Non-pigmented ciliary epithelial cell (primary cell): Measurements from ENCODE around the gene PSMD7.

ENCODE experiments used
- DNase-seq: peaks from one replicate; pipeline ENCODE4 v3.0.0-alpha.2; 2010; ENCODE audit warnings: low read depth

PSMD7 gene

DNA sequence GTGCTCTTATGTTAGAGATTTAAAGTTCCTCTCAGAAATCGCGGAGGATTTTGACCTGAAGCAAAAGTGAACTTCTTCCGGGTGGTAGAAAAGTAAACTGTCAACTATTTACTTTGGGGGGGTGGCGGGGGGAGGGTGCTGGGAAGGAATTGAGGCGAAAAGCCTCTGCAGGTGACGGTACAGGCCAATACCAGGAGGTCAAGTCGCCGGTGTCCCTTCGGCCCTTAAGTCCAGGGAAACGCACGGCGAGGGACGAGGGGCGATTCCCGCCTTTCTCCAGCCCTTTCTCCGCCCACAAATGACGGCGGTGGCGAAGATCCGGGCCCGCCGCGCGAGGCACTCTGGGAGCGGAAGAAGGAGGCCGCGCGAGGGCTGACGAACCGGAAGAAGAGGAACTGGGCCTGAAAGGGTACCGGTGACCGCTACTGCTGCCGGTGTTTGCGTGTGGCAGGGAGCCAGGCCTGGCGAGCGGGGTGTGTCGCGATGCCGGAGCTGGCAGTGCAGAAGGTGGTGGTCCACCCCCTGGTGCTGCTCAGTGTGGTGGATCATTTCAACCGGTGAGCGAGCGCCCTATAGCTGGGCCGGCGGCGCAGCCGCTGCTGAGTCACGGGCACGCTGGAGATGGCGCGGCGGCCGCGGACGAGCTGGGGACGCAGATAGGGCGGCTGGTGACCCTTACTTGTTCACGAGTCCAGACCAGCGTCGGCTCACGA is at the start of gene PSMD7:
PSMD7 (plus strand) TSS at position 383 of the 713 bp plus-strand sequence; CDS start at position 484, 101 bp downstream.
- DNase-seq = peak; percentile 34

DNA sequence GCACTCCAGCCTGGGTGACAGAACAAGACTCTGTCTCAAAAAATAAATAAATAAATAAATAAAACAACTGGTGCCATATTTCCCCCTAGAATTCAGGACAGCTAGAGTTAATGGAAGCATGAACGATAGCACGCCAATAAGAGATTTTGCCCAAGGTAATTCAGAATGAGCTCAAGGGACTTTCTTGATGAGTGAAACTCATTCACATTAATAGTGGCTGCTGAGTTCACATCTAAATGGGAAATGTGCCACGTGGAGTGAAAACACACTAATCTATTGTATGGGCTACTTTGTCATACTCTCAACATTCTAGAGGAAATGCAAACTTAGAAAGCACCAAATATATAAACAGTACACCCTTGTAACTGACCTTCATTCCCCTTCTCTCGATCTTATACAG is 47.4 kb upstream of the PSMD7 start:
- no peak for DNase-seq

GRCh38 chr16:74249846-74250245 is 46.8 kb upstream of the PSMD7 start:
- DNase-seq = no peak

GRCh38 chr16:74252329-74252728 is 44.3 kb upstream of the PSMD7 start:
- DNase-seq = no peak

GRCh38 chr16:74253161-74253938 is 43.3 kb upstream of the PSMD7 start:
- DNase-seq = no peak

GRCh38 chr16:74257061-74257460 is 39.6 kb upstream of the PSMD7 start:
- DNase-seq = no peak

GRCh38 chr16:74261068-74261467 is 35.5 kb upstream of the PSMD7 start:
- DNase-seq = no peak

GRCh38 chr16:74264811-74265210 is 31.8 kb upstream of the PSMD7 start:
- DNase-seq = no peak

DNA sequence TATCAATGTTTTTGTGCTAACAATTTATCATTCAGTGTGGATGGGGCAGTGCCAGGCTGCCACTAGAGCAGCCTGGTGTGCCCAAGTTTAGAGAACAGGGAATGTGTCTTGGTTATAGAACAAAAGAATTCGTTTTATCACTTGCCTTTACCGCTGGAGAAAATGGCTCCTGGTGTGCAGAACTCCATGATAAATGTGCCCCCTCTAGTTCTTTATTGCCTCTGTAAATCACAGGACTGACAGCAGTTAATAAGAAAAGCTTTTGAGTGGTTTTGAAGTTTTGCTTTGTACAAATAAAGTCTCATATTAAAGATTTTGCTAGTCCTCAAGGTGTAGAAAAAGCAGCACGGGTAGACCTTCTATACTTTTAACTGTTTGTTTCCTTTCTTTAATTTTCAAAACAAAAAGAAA is 28.2 kb upstream of the PSMD7 start:
- no peak for DNase-seq

DNA sequence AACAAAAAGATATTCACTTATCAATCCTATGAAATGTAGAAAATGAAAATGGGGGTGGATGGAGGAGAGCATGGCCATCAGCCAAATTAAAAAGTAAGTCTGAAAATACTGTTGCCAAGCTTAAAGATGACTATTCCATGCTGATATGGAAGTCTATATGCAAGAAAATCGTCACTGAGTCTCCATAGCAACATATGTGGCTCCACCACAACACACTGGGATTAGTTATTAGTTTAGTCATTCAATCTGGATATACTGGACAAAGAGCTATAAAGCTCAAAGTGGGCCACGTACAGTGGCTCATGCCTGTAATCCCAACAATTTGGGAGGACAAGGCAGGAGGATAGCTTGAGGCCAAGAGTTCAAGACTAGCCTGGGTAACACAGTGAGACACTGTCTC is 24.7 kb upstream of the PSMD7 start:
- no peak for DNase-seq

GRCh38 chr16:74275031-74275636 is 21.5 kb upstream of the PSMD7 start:
- no peak for DNase-seq

- no peak for DNase-seq
These were observed 20.9 kb upstream of the PSMD7 start for GRCh38 chr16:74275711-74276110.

- no peak for DNase-seq
These were observed 18.6 kb upstream of the PSMD7 start for GRCh38 chr16:74277974-74278373.

- no peak for DNase-seq
These were observed 17.3 kb upstream of the PSMD7 start for GRCh38 chr16:74279266-74279665.

DNA sequence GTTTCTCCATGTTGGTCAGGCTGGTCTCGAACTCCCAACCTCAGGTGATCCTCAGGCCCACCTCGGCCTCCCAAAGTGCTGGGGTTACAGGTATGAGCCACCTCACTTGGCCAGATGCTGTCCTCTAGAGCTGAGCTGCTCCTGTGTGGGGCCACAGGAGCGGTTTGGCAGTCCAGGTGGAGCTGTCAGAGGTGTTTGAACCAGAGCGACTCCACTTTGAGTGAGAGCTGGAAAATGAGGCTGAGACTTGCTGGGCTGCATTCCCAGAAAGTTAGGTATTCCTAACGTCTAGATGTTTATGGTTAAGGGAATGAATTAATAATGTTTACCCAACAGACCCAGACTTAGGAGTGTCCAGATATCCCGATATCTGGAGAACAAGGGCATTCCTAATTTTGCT is 16.8 kb upstream of the PSMD7 start:
- DNase-seq = no peak

- DNase-seq = no peak
These were observed 16.2 kb upstream of the PSMD7 start for GRCh38 chr16:74280448-74280847.

DNA sequence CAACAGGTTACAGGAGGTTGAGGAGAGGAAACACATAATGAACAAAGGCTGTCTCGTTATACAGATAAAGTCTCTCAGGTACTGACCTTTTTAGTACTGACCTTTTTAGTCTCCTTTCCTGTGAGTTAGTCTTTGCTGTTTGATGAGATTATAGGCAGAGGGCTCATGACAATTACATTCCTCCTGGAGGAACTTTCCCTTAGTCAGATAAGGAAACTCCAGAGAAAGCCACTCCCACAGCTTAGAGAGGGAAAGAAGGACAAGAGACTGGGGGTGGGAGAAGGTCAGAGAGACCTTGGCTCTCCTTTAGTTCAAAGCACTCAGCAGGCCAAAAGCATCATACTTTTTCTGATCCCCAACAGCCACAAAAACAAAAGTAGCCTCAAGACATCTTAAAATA is 15.3 kb upstream of the PSMD7 start:
- DNase-seq = no peak

DNA sequence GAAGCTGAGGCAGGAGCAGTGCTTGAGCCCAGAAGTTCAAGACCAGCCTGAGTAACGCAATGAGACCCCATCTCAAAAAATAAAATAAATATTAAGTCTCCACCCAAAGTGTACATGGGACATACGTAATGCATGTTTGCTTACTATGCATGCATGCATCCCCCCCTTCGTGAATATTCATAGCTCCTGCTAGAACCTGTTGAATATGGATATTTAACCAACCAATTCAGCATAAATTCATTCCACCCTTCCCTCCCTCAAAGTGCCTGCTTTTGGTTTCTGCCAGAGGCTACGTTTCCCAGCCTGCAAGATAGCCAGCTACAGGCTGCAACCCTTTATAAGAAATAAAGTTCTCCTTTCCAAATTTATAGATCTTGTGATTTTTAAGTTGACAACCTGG is 12.9 kb upstream of the PSMD7 start:
- DNase-seq = no peak

- no peak for DNase-seq
These were observed 8.5 kb upstream of the PSMD7 start for GRCh38 chr16:74288065-74288464.

GRCh38 chr16:74290356-74290755 is 6.3 kb upstream of the PSMD7 start:
- DNase-seq = no peak

DNA sequence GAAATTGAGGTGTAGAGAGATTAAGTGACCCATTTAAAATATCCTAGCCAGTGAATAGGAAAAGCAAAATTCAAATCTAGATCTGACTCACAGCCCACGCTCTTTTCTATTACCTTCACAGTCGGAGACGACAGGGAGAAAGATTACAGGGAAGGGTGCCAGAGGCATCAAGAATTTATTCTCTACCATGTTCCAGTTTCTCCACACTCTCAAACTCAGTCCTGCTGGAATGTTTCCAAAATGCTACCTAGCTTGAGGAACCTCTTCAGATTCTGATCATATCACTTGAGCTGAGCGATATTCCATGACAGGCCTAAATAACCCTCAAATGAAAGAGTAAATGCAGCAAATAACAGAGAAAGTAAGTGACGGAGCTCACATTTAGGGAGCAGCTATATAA is 5.4 kb upstream of the PSMD7 start:
- DNase-seq = no peak

DNA sequence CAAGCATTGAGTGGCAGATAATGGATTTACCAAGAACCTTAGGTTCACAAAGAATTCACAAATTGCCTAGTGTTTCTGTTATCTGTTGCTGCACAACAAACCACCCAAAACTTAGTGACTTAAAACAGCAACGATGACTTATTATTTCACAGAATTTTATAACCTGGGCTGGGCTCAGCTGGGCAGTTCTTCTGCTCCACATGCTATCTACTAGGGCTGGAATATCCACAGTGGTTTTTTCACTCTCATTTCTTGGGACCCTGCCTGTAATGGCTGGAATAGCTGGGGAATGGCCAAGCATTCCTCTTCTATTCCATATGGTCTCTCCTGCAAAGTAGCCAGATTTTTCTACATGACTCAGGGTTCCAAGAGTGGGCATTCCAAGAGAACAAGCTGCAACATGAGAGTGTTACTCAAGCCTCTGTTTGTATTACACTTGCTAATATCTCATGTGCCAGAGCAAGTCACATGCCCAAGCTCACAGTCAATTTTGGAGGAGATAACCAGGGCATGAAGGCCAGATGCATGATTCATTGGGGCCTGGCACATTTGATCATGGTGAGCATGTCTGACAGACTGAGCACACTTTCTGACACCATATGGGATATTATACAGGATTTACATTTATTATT is 4.9 kb upstream of the PSMD7 start:
- DNase-seq = no peak

DNA sequence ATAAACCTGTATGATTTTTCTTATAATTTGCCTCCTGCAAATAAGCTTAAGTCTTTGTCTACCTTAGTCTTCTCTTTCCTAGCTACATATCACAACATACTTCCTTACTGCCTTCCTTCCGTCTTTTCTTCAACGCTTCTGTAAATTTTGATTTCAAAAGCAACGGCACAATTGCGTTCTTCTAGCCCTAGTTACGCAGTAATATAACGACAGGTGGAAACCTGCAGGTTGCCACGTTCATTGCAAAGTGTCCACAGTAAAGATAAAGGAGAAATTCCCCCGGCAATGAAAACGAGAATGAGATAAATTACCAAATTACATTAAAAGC is 546 bp upstream of the PSMD7 start:
- no peak for DNase-seq
